Measurements from ENCODE around the gene TBC1D17. TPM values are rescaled to one million over a fixed set of nuclear protein-coding genes. Genes with fewer than 3 reads are reported as not detected.

The TBC1D17 gene
- polyA plus RNA-seq, 3 donors = 48.3 to 64.2 (median 61.1) TPM

GRCh38 chr19:49859682-49860335, 17.7 kb upstream of the TBC1D17 start:
- no peak for DNase-seq

GRCh38 chr19:49860336-49861102, 17.0 kb upstream of the TBC1D17 start:
- no peak for DNase-seq

GRCh38 chr19:49861107-49861506, 16.4 kb upstream of the TBC1D17 start:
- DNase-seq = no peak

- no peak for DNase-seq
Observed at GRCh38 chr19:49861541-49862378, 15.7 kb upstream of the TBC1D17 start.

- DNase-seq = no peak
Observed at GRCh38 chr19:49862391-49863253, 14.9 kb upstream of the TBC1D17 start.

- DNase-seq = no peak
Observed at GRCh38 chr19:49863254-49863934, 14.1 kb upstream of the TBC1D17 start.

GRCh38 chr19:49863935-49864320, 13.6 kb upstream of the TBC1D17 start:
- no peak for DNase-seq

- DNase-seq = no peak
Observed at GRCh38 chr19:49864890-49865289, 12.6 kb upstream of the TBC1D17 start.

GRCh38 chr19:49866933-49867782, 10.3 kb upstream of the TBC1D17 start, which contains the start of gene PNKP:
Gene PNKP, minus strand, starts transcription at chr19:49867576. Its CDS starts 372 bp downstream, at chr19:49867204.
- DNase-seq = peak; percentile 92

- DNase-seq = no peak
Observed at GRCh38 chr19:49869009-49869483, 8.5 kb upstream of the TBC1D17 start.

GRCh38 chr19:49869484-49870308, 7.8 kb upstream of the TBC1D17 start:
- DNase-seq = peak; percentile 100

GRCh38 chr19:49870309-49870901, 7.1 kb upstream of the TBC1D17 start:
- no peak for DNase-seq

GRCh38 chr19:49871349-49871985, 6.0 kb upstream of the TBC1D17 start:
- DNase-seq = no peak

GRCh38 chr19:49872245-49873128, 5.0 kb upstream of the TBC1D17 start:
- no peak for DNase-seq

- DNase-seq = no peak
Observed at GRCh38 chr19:49873129-49873521, 4.4 kb upstream of the TBC1D17 start.

GRCh38 chr19:49873834-49874233, 3.7 kb upstream of the TBC1D17 start:
- no peak for DNase-seq
